Natural killer cell (primary cell): ENCODE measurements around the gene VASP. TPM values are rescaled to one million over a fixed set of nuclear protein-coding genes. Genes with fewer than 3 reads are reported as not detected.

Source experiments
- ATAC-seq, 3 donors: fragments of 150-1000 bp in 2 of 3; fragments of 200-7000 bp in 1 of 3; cut with Tn5 transposase; 1 replicate in 1 of 3; 2 replicates in 2 of 3; pipeline ENCODE4 v1.10.0; 2021; ENCODE audit warnings: mild to moderate bottlenecking in 2 of 3, moderate library complexity in 2 of 3
- DNase-seq, 2 donors: peaks; one replicate each; pipeline versions ENCODE4 v3.0.0 to v3.0.0-alpha.2; 2013 to 2021; ENCODE audit warnings: mixed read lengths in 1 of 2
- H3K27ac ChIP-seq: one replicate; pipeline ENCODE4 v1.5.1; 2013; ENCODE audit warnings: mild to moderate bottlenecking, low read length
- H3K27me3 ChIP-seq: one replicate; pipeline ENCODE4 v1.6.1; 2013; ENCODE audit warnings: low read length; ENCODE audit not compliant: control insufficient read depth, insufficient read depth
- H3K36me3 ChIP-seq: one replicate; pipeline ENCODE4 v1.6.1; 2013; ENCODE audit warnings: low read length; ENCODE audit not compliant: control insufficient read depth, insufficient read depth
- H3K4me1 ChIP-seq: one replicate; pipeline ENCODE4 v1.6.1; 2013; ENCODE audit warnings: low read length; ENCODE audit not compliant: control insufficient read depth, insufficient read depth
- H3K4me3 ChIP-seq: one replicate; pipeline ENCODE4 v1.5.1; 2013; ENCODE audit warnings: low read length
- H3K9me3 ChIP-seq: one replicate; pipeline ENCODE4 v1.6.1; 2013; ENCODE audit warnings: low read length; ENCODE audit not compliant: control insufficient read depth, insufficient read depth
- H3K27ac Mint-ChIP-seq, 2 donors: one replicate each; pipeline ENCODE4 v1.8.0; 2022; ENCODE audit warnings: mild to moderate bottlenecking in 2 of 2, mixed read lengths in 2 of 2, moderate library complexity in 1 of 2
- H3K27me3 Mint-ChIP-seq, 2 donors: one replicate each; pipeline ENCODE4 v1.8.0; 2022; ENCODE audit warnings: low read depth in 2 of 2, mixed read lengths in 2 of 2
- H3K36me3 Mint-ChIP-seq: one replicate; pipeline ENCODE4 v1.8.0; 2022; ENCODE audit warnings: mixed read lengths
- H3K4me1 Mint-ChIP-seq, 2 donors: one replicate each; pipeline ENCODE4 v1.8.0; 2022; ENCODE audit warnings: mixed read lengths in 2 of 2
- H3K4me3 Mint-ChIP-seq: one replicate; pipeline ENCODE4 v1.8.0; 2022; ENCODE audit warnings: mild to moderate bottlenecking, moderate library complexity, mixed read lengths
- H3K9me3 Mint-ChIP-seq, 2 donors: one replicate each; pipeline ENCODE4 v1.8.0; 2022; ENCODE audit warnings: mixed read lengths in 2 of 2
- CTCF ChIP-seq: fragments of 200-600 bp; IDR thresholded peaks from one replicate; pipeline ENCODE4 v1.8.0; 2022; ENCODE audit warnings: antibody characterized with exemption
- WGBS: methylation state at CpG from one replicate; pipeline ENCODE4 v1.1.7; 2013; ENCODE audit warnings: missing lambda C conversion rate; ENCODE audit not compliant: insufficient coverage; 5-methylcytosine and 5-hydroxymethylcytosine counted together
- intact Hi-C: fragments of 100-400 bp; cut with micrococcal nuclease; formaldehyde crosslinking; loops from one replicate; pipeline ENCODE4 v1.14.2; 2022
- total RNA-seq, 4 donors: library from RNA; stranded (reverse); fragments of 120-200 nt in 1 of 4; gene quantifications; one replicate each; pipeline versions ENCODE4 v1.2.3 to v1.2.4, GENCODE V29; 2013 to 2022

Gene VASP
- total RNA-seq, 3 donors from 2014 or later (not counting 1 experiment from before 2014, with no cell fraction given), result 192 to 244 (median 237) TPM

- H3K36me3 Mint-ChIP-seq, result no peaks in the 10 kb centered on the region
- no peak overlapping the region for H3K4me3 Mint-ChIP-seq
- DNase-seq (no peak), ATAC-seq (no peak)
- Histone ChIP-seq H3K4me1 (no peaks in the 10 kb centered on the region), H3K27ac (no peak overlapping the region), H3K4me3 (no peak overlapping the region), H3K27me3 (no peaks in the 10 kb centered on the region), H3K36me3 (no peaks in the 10 kb centered on the region), H3K9me3 (no peaks in the 10 kb centered on the region)
- H3K27me3 Mint-ChIP-seq, result no peaks in the 10 kb centered on the region
- H3K27ac Mint-ChIP-seq, result no peak overlapping the region
- intact Hi-C loops, result no loop called here
- WGBS, result 90% methylated on average over 4 of the region's 5 CpGs
- H3K4me1 Mint-ChIP-seq, result peaks cover under 1 to 9% of the 10 kb centered on the region in 2 donors
- no peaks in the 10 kb centered on the region for H3K9me3 Mint-ChIP-seq
- no peak for TF ChIP-seq CTCF
These were observed 67.9 kb downstream of the VASP start for GRCh38 chr19:45575216-45575615.

Other genes starting within 250 kb of the VASP start
- not detected for gene CKM, start 184.6 kb upstream of the VASP start, total RNA-seq
- not detected for gene KLC3, start 166.7 kb upstream of the VASP start, total RNA-seq
- gene ERCC2, start 136.9 kb upstream of the VASP start, total RNA-seq, result 10 to 100 TPM; 13.4 to 22.3 (median 14.9) TPM
- gene PPP1R13L, start 102.4 kb upstream of the VASP start, total RNA-seq, result 1 to 10 TPM; 5.6 to 7.4 (median 5.9) TPM
- 1 to 10 TPM in 1 of 3 donors, under 1 TPM in 2; 0.28 to 1.4 (median 0.45) TPM for gene POLR1G, start 100.8 kb upstream of the VASP start, total RNA-seq
- gene ERCC1, start 83.6 kb upstream of the VASP start, total RNA-seq, result 10 to 100 TPM; 46.8 to 55.2 (median 48.2) TPM
- gene FOSB, start 39.5 kb upstream of the VASP start, total RNA-seq, result 1,000 to 10,000 TPM in 2 of 3 donors, 100 to 1,000 TPM in 1; 784 to 1,837 (median 1,121) TPM
- gene RTN2, start 10.4 kb upstream of the VASP start, total RNA-seq, result 1 to 10 TPM; 1.9 to 5.5 (median 3.0) TPM
- 1 to 10 TPM; 5.1 to 8.3 (median 6.8) TPM for gene PPM1N, start 9.0 kb upstream of the VASP start, total RNA-seq
- 10 to 100 TPM in 1 of 3 donors, 1 to 10 TPM in 2; 8.2 to 10.4 (median 9.0) TPM for gene OPA3, start 77.3 kb downstream of the VASP start, total RNA-seq
- under 1 TPM in 2 of 3 donors, not detected in 1; 0.12 to 0.13 TPM for gene GPR4, start 94.7 kb downstream of the VASP start, total RNA-seq
- 100 to 1,000 TPM; 112 to 136 (median 117) TPM for gene EML2, start 131.9 kb downstream of the VASP start, total RNA-seq
- 10 to 100 TPM; 20.7 to 24.5 (median 21.5) TPM for gene GIPR, start 160.7 kb downstream of the VASP start, total RNA-seq
- 100 to 1,000 TPM; 212 to 252 (median 241) TPM for gene SNRPD2, start 184.5 kb downstream of the VASP start, total RNA-seq
- 10 to 100 TPM in 2 of 3 donors, 1 to 10 TPM in 1; 8.7 to 11.5 (median 10.0) TPM for gene QPCTL, start 185.2 kb downstream of the VASP start, total RNA-seq
- gene FBXO46, start 223.4 kb downstream of the VASP start, total RNA-seq, result 10 to 100 TPM; 24.8 to 35.7 (median 31.1) TPM
- not detected for gene MEIOSIN, start 226.0 kb downstream of the VASP start, total RNA-seq